Body of pancreas (tissue), 4 donors: Measurements from ENCODE around the gene GLIPR2. TPM values are rescaled to one million over a fixed set of nuclear protein-coding genes. Genes with fewer than 3 reads are reported as not detected.

Source experiments
- ATAC-seq: fragments of 150-250 bp; one replicate; pipeline ENCODE4 v1.9.1; 2016
- DNase-seq, 4 donors: peaks; one replicate each; pipeline ENCODE4 v3.0.0-alpha.2; 2019
- H3K27ac ChIP-seq, 4 donors: fragments of 200-600 bp; sonication (generic); 1 replicate in 3 of 4; 2 replicates in 1 of 4; pipeline versions ENCODE4 v1.5.1 to v1.6.1; 2016 to 2019; ENCODE audit warnings: mild to moderate bottlenecking in 1 of 4, mixed read lengths in 1 of 4, moderate library complexity in 1 of 4
- H3K27me3 ChIP-seq, 2 donors: fragments of 200-600 bp; sonication (generic); one replicate each; pipeline ENCODE4 v1.6.0; 2016; ENCODE audit warnings: mild to moderate bottlenecking in 1 of 2
- H3K36me3 ChIP-seq, 2 donors: fragments of 200-600 bp; sonication (generic); replicated peaks in 1 of 2; 2 replicates each; pipeline ENCODE4 v1.5.1; 2016; ENCODE audit warnings: low read depth in 2 of 2; ENCODE audit not compliant: insufficient read depth in 1 of 2
- H3K4me1 ChIP-seq: fragments of 200-600 bp; sonication (generic); one replicate; pipeline ENCODE4 v1.6.0; 2016
- H3K4me3 ChIP-seq, 2 donors: fragments of 200-600 bp; sonication (generic); 1 replicate in 1 of 2; 2 replicates in 1 of 2; pipeline ENCODE4 v1.5.1; 2016 to 2019
- H3K9me3 ChIP-seq, 3 donors: fragments of 200-600 bp; sonication (generic); 1 replicate in 2 of 3; 2 replicates in 1 of 3; pipeline ENCODE4 v1.5.1; 2016
- CTCF ChIP-seq, 7 experiments: fragments of 450-650 bp in 4 of 7; fragments of 200-600 bp in 3 of 7; sonication (generic) in 3 of 7; IDR thresholded peaks; one replicate each; pipeline ENCODE4 v1.5.1; 2016 to 2019; ENCODE audit warnings: antibody characterized with exemption in 7 of 7
- POLR2A ChIP-seq, 3 donors: fragments of 450-650 bp; IDR thresholded peaks; one replicate each; pipeline ENCODE4 v1.6.1; 2016; ENCODE audit warnings: antibody characterized with exemption in 3 of 3, mild to moderate bottlenecking in 2 of 3
- WGBS, 2 donors: methylation state at CpG; one replicate each; pipeline ENCODE4 v1.1.5; 2017; 5-methylcytosine and 5-hydroxymethylcytosine counted together
- intact Hi-C: fragments of 100-400 bp; cut with DNase I; formaldehyde crosslinking; loops from one replicate; pipeline ENCODE4 v1.15.1; 2023
- total RNA-seq, 2 donors: library from RNA; depleted of rRNA; stranded (reverse); fragments of >200 nt; gene quantifications; one replicate each; pipeline ENCODE4 v1.1.0, GENCODE V29; 2016

Gene GLIPR2
- total RNA-seq, 2 donors from 2014 or later, result 1.6 to 4.4 TPM

GRCh38 chr9:36204906-36205547 is 68.5 kb downstream of the GLIPR2 start:
- H3K27ac ChIP-seq, result no peak overlapping the region
- peaks cover 18% of the 10 kb centered on the region for H3K4me1 ChIP-seq
- no peak overlapping the region for H3K4me3 ChIP-seq
- 83 to 96% methylated on average over 5 to 11 of the region's 11 CpGs for WGBS, 2 donors
- H3K9me3 ChIP-seq, result no peaks in the 10 kb centered on the region
- TF ChIP-seq POLR2A (IDR thresholded peaks at IDR 0.05) (no peak), CTCF (IDR thresholded peaks at IDR 0.05) (peak in 1 of 7 experiments; percentile 13)
- ATAC-seq, result peak; percentile 33
- intact Hi-C loops, result no loop called here
- no peaks in the 10 kb centered on the region for H3K27me3 ChIP-seq
- peak in 1 of 4 donors; percentile 9 for DNase-seq
- H3K36me3 ChIP-seq, result peaks cover 8 to 39% of the 10 kb centered on the region in 2 donors

GRCh38 chr9:36207016-36207415 is 70.5 kb downstream of the GLIPR2 start:
- WGBS, 2 donors, result 84% methylated on average over 4 of the region's 4 CpGs
- DNase-seq, result no peak
- H3K27ac ChIP-seq, result peak overlapping the region in 1 of 4 donors; percentile 2
- no peaks in the 10 kb centered on the region for H3K27me3 ChIP-seq
- no peak overlapping the region for H3K4me3 ChIP-seq
- intact Hi-C loops, result no loop called here
- no peak for ATAC-seq
- TF ChIP-seq CTCF (IDR thresholded peaks at IDR 0.05) (no peak), POLR2A (IDR thresholded peaks at IDR 0.05) (no peak)
- H3K36me3 ChIP-seq, result peaks cover 8 to 30% of the 10 kb centered on the region in 2 donors
- peaks cover 27% of the 10 kb centered on the region for H3K4me1 ChIP-seq
- no peaks in the 10 kb centered on the region for H3K9me3 ChIP-seq

- peak overlapping the region in 1 of 4 donors; percentile 2 for H3K27ac ChIP-seq
- 10 to 13% methylated on average over 1 of the region's 1 CpG for WGBS, 2 donors
- H3K9me3 ChIP-seq, result no peaks in the 10 kb centered on the region
Observed at GRCh38 chr9:36207546-36208012, 71.0 kb downstream of the GLIPR2 start.

GRCh38 chr9:36208521-36209253 is 72.2 kb downstream of the GLIPR2 start:
- H3K27ac ChIP-seq, result no peak overlapping the region
- peaks cover 27% of the 10 kb centered on the region for H3K4me1 ChIP-seq
- no peak overlapping the region for H3K4me3 ChIP-seq
- no peaks in the 10 kb centered on the region for H3K9me3 ChIP-seq
- 74 to 82% methylated on average over 10 of the region's 10 CpGs for WGBS, 2 donors
- ATAC-seq (no peak), DNase-seq (no peak)
- H3K36me3 ChIP-seq, result peaks cover 6 to 21% of the 10 kb centered on the region in 2 donors
- intact Hi-C loops, result no loop called here
- H3K27me3 ChIP-seq, result no peaks in the 10 kb centered on the region
- TF ChIP-seq POLR2A (IDR thresholded peaks at IDR 0.05) (no peak), CTCF (IDR thresholded peaks at IDR 0.05) (no peak)

More at GRCh38 chr9:36207546-36208012, 71.0 kb downstream of the GLIPR2 start:
- no peak for DNase-seq
- no peak for ATAC-seq
- Histone ChIP-seq H3K27me3 (no peaks in the 10 kb centered on the region), H3K4me1 (peaks cover 27% of the 10 kb centered on the region), H3K36me3 (peaks cover 8 to 27% of the 10 kb centered on the region in 2 donors), H3K4me3 (no peak overlapping the region)
- TF ChIP-seq CTCF (IDR thresholded peaks at IDR 0.05) (no peak), POLR2A (IDR thresholded peaks at IDR 0.05) (no peak)
- intact Hi-C loops, result no loop called here
